C4-2B (cell line): ENCODE measurements around the gene SLAMF8.

Experiments used
- CTCF ChIP-seq: fragments of 450-650 bp; conservative IDR thresholded peaks from 2 replicates; pipeline ENCODE4 v1.5.1; 2017; ENCODE audit warnings: mild to moderate bottlenecking
- ZFX ChIP-seq: fragments of 450-650 bp; IDR thresholded peaks from 2 replicates; pipeline ENCODE4 v1.6.1; 2017

- TF ChIP-seq CTCF (no peak), ZFX (no peak)
These were observed 40.4 kb downstream of the SLAMF8 start for GRCh38 chr1:159866905-159867663.
